ENCODE data around the gene POLR3B.

GRCh38 chr12:106311139-106311538, 46.4 kb upstream of the POLR3B start:
- TF ChIP-seq POLR2A (IDR thresholded peaks at IDR 0.05) (no peak), CTCF (IDR thresholded peaks at IDR 0.05) (no peak), POLR2AphosphoS5 (IDR thresholded peaks at IDR 0.05) (no peak), EP300 (IDR thresholded peaks at IDR 0.05; ENCODE audit: low read depth) (no peak)

Data from transverse colon (tissue), 4 donors.